ENCODE measurements around the gene TACC2.

DNA sequence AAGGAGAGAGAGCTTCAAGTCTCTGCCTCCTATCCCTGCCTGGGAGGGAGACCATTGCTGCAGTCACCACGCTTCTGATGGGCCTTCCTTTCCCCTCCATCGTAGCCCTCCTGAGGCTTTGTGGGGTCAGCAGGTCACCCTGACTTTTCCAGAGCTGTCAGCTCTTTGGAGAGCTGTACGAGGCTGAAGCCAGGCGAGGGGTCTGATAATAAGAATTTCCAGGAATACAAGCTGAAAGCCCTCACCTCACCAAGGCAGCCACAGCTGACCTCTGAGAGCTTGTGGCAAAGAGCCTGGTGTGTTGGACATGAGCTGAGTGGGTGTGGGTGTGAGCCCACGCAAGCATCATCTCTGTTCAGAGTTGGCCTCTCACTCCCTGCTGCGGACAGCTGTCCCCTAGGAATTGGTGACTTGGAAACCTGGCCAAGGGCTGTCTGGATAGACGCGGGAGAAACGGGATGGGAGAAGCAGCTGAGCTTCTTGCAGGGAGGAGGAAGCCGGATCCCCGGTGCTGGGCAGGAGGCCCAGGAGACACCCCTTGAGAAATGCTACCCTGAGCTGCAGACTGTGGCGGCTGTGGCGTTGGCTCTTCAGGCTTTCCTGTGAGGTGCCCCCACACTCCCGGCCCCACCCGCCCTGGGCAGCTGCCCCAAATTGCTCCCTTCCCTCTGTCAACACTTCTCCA is 160.1 kb downstream of the TACC2 start:
- TF ChIP-seq, protein P1, sequence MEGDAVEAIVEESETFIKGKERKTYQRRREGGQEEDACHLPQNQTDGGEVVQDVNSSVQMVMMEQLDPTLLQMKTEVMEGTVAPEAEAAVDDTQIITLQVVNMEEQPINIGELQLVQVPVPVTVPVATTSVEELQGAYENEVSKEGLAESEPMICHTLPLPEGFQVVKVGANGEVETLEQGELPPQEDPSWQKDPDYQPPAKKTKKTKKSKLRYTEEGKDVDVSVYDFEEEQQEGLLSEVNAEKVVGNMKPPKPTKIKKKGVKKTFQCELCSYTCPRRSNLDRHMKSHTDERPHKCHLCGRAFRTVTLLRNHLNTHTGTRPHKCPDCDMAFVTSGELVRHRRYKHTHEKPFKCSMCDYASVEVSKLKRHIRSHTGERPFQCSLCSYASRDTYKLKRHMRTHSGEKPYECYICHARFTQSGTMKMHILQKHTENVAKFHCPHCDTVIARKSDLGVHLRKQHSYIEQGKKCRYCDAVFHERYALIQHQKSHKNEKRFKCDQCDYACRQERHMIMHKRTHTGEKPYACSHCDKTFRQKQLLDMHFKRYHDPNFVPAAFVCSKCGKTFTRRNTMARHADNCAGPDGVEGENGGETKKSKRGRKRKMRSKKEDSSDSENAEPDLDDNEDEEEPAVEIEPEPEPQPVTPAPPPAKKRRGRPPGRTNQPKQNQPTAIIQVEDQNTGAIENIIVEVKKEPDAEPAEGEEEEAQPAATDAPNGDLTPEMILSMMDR (IDR thresholded peaks at IDR 0.05): no peak
- no peak for TF ChIP-seq POLR2A (IDR thresholded peaks at IDR 0.05)
